ENCODE results near the gene NT5C2. TPM values are rescaled to one million over a fixed set of nuclear protein-coding genes. Genes with fewer than 3 reads are reported as not detected.

The NT5C2 gene
- total and polyA plus RNA-seq, 2 of the 8 experiments (the other 6 are each of a cell fraction or from before 2014, with no cell fraction given): 35.2 to 106 TPM

- no peak for TF ChIP-seq SUZ12 (IDR thresholded peaks at IDR 0.05; ENCODE audit: low read length)
- no peak for TF ChIP-seq ATF2 (IDR thresholded peaks at IDR 0.05; ENCODE audit: low read length)
Observed at GRCh38 chr10:103078309-103078615, 114.8 kb downstream of the NT5C2 start (continued).
